Right kidney (tissue), 1 donor: ENCODE measurements around the gene GARS1.
"Not testable (repeated sequence)": the region's sequence is repeated elsewhere in the genome, so short reads cannot be mapped to it uniquely, and the experiment has no call there.

ENCODE experiments used
- DNase-seq: peaks from one replicate; pipeline ENCODE4 v3.0.0-alpha.2; 2016

The GARS1 gene

GRCh38 chr7:30567081-30567480, 27.6 kb upstream of the GARS1 start:
- DNase-seq: no peak

DNA sequence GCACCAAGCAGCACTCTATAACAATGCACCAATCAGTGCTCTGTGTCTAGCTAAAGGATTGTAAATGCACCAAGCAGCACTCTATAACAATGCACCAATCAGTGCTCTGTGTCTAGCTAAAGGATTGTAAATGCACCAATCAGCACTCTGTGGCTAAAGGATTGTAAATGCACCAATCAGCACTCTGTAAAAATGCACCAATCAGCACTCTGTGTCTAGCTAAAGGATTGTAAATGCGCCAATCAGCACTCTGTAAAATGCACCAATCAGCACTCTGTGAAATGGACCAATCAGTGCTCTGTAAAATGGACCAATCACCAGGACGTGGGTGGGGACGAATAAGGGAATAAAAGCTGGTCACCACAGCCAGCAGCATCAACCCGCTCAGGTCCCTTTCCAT, 24.4 kb upstream of the GARS1 start:
- DNase-seq: not testable (repeated sequence)

GRCh38 chr7:30572212-30572841, 22.4 kb upstream of the GARS1 start:
- DNase-seq: no peak

DNA sequence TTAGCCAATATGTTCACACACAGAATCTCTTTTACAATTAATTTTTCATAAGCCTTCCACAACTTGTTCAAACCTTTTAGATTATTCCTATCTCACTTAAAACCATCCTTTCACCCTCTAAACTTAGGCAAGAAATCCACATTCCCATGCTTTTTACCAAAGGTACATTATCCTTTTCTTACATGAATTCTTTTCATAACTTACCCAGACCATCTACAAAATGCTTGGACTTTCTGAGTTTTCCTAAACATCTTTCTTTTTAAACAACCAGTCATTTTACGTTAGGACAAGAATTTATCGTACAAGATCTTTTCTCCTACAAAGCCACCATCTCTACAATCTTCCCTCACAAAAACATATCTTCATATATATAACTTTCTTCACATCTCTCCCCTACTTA, 18.8 kb upstream of the GARS1 start:
- DNase-seq: no peak

DNA sequence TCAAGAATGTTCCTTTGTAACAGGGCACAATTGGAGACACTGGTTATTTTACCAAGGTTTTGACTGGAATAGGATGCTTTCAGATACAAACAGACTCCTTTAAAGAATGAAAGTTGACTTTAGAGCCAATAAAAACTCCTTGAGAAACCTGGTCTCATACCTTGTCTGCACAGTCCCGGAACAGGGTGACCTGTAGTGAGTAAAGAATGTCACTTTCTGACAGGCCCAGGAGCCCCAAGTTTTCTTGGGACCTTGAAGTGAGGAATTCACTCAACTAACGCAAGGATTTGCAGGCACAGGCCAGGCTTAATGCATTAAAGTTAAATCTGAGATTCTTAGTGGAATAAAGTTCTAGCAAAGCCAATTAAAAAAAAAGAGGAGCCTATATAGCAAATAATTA, 11.5 kb upstream of the GARS1 start:
- no peak for DNase-seq

DNA sequence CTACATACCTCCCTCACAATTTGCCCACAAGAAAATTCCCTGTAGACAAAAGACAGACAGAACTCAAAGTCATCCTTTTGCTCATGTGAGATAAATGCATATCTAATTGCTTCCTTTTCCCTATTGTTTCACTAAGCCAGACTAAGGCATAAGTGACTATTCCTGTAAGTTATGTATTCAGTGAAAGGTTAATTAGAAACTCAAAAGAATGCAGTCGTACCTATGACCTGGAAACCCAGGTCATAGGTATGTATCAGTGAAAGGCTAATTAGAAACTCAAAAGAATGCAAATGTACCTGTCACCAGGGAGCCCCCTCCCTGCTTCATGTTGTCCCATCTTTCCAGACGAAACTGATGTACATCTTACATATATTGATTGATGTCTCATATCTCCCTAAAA, 10.3 kb upstream of the GARS1 start:
- DNase-seq: no peak

DNA sequence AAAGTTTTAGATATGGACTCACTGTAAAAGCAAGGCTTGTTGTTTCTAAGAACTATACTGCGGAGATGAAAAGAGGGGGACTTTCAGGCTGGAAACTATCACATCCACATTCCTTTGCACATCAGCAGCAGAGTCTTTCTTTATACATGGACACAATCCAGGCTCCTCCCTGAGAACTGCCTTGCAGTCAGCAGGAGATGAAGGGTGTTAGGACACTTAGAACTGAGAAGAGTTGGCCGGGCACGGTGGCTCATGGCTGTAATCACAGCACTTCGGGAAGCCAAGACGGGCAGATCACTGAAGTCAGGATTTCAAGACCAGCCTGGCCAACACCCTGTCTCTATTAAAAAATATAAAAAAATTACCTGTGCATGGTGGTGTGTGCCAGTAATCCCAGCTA, 9.7 kb upstream of the GARS1 start:
- DNase-seq: no peak

DNA sequence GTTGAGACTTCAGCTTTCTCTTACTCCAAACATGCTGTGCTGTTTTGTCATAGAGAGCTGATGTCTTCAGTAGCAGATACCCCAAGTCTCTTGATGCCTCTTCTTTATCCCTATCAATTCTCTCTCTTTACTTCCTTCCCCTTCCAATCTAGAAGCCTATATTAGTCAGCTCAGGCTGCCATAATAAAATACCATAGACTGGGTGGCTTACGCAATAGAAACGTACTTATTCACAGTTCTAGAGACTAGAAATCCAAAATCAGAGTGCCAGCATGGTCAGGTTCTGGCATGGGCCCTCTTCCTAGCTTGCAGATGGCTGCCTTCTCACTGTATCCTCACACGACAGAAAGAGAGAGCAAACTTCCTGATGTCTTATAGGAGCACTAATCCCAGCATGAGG, 9.0 kb upstream of the GARS1 start:
- DNase-seq: no peak

GRCh38 chr7:30587547-30587946, 7.1 kb upstream of the GARS1 start:
- not testable (repeated sequence) for DNase-seq

GRCh38 chr7:30589111-30589510, 5.6 kb upstream of the GARS1 start:
- DNase-seq: no peak

DNA sequence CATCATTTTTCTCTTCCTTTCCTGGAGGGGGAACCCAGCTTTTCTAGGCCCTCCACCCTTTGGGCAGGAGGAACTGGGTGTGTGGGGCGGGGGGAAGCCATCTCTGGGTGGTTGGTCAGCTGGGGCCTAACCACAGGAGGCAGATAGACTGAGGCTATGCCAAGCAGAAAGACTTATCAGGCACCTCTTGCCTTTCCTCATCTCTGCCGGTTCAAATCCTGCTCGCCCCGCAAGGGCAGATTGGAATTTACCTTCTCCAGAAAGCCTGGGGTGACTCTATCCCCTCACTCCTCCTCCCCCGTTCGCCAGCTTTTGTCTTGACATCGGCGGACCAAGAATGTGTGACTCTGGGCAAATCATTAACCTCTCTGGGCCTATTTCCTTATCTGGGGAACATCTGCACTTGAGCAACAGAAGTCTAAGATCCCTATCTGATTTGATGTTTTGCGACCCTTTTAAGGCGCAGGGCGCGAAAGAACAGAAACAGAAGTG, 584 bp upstream of the GARS1 start:
- DNase-seq: no peak

GRCh38 chr7:30595436-30596013, 847 bp downstream of the GARS1 start:
- no peak for DNase-seq

- DNase-seq: no peak
Observed at GRCh38 chr7:30596014-30596641, 1.4 kb downstream of the GARS1 start.

DNA sequence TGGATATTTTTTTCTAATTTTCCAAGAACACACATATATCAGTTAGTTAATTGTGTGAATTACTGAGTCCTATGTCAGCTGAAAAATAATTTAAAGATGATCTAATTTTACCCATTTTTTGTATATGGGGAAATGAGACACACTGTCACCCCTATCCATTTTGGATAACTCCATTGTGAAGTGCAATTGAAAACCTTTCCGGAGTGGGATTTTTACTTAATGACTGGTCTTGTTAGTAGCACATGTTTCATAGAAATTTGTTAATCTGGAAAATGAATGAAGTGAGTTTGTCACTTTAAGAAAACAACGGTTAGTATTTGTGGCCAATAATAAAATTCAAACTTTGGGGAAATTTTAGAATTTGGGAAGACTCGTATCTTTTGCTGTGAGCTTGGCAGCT, 2.0 kb downstream of the GARS1 start:
- no peak for DNase-seq

DNA sequence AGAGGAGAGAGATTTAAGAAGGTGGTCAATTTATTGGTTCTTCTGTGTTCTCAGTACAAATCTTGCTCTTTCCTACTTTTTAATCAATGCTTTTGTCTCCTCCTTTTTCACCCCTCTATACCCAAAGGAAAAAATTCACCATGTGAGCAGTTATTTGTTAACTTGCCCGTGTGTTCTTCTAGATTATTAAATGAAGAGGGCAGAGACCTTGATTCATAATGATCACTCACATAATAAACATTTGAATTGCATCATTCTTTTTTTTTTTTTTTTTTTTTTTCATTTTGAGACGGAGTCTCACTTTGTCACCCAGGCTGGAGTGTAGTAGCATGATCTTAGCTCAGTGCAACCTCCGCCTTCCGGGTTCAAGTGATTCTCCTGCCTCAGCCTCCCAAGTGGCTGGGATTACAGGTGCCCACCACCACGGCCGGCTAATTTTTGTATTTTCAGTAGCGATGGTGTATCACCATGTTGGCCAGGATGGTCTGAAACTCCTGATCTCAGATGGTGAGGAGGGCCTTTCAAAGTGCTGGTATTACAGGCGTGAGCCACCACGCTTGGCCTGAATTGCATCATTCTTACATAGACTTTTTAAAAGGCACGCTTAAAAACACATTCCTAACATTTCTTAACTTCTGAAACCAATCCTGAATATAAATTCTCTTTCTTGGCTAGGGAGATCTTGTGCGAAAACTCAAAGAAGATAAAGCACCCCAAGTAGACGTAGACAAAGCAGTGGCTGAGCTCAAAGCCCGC, 3.6 kb downstream of the GARS1 start:
- no peak for DNase-seq

DNA sequence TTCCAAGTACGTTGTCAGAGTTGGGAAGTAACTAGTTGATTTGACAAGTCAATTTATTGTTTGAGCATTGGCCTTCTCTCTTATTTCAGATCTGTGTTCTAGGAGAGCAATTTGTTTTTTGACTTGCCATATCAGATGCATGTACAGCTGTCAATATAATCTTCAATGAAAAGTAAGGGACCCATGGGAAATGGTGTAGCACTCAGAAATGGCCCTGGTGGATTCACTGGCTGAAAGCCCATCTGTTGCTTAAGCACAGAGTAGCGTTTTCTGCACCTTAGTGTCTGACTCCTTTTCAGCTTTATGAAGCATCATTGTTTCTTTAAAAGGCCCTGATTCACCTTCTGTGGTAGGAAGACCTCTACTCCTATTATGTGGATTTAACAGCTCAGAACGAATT, 10.2 kb downstream of the GARS1 start:
- no peak for DNase-seq

DNA sequence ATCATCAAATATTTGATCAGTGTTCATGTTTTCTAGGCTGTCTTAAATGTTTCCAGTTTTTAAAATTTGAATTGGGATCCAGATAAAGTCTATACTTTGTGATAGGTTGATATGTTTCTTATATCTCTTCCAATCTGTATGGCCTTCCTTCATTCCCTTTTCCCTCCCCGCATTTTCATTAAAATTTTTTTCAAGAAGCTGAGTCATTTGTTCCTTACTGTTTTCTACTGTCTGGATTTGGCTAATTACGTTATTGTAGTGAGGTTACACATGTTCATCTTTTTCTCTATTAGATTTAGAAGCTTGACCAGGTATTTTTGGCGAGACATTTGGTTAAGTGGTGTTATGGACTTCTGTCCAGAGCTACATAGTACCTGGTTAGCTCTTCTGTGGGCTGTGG, 11.2 kb downstream of the GARS1 start:
- DNase-seq: no peak

GRCh38 chr7:30612658-30613265, 18.1 kb downstream of the GARS1 start:
- no peak for DNase-seq

DNA sequence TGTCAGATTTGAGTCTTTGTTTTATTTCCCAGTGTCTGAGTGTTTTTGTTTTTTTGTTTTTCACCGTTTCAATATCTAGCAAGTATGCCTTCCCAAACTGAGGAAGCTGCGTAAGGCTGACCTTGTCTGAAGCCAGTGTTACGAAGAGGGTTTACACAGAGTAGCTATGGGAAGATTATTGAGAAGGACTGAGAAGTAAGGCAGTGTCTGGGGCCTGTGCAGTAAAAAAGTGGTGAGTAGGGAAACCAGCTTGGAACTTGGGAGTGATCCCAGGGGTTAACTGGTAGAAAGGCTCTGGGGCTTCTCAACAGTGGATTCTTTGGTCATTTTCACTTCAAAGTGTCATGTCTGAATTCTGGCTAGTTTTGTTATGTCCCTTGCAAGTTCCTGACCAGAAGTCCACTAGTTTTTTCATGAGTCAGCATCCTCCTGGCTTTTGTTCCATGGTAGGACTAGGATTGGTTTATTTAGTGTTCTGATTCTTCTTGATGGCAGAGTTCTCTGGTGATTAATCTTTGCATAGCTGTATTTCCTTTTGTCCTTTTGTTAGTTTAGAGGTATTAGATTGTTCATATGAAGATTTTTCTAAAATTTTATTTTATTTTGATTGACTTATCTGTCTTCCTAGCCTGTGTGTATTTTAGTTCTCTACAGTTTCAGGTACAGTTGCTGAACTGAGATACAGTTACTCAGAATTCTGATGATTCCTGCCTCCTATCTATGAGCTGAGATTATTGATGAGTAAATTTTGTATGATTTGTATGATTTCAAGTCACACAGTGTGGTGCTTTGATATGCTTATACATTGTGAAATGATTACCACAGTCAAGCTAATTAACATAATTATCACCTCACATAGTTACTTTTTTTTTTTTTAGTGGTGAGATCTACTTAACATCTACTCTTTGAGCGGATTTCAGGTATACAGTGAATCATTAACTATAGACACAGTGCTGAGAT, 19.0 kb downstream of the GARS1 start:
- DNase-seq: no peak

- no peak for DNase-seq
Observed at GRCh38 chr7:30616318-30616717, 21.6 kb downstream of the GARS1 start.

- DNase-seq: no peak
Observed at GRCh38 chr7:30617359-30617758, 22.7 kb downstream of the GARS1 start.
